Measurements from ENCODE around the gene MGAT2.
"Not testable (repeated sequence)": the region's sequence is repeated elsewhere in the genome, so short reads cannot be mapped to it uniquely, and the experiment has no call there.

Gene MGAT2
- total RNA-seq = 85.3 to 163 (median 113) reads per million in 9 experiments

GRCh38 chr14:49620182-49621113 lies at the start of gene MGAT2, which contains the start of gene RPL36AL:
MGAT2 (plus strand) TSS chr14:49620799; CDS start chr14:49621269, 470 bp downstream.
RPL36AL (minus strand) TSS chr14:49620626; CDS start chr14:49619104, 1,522 bp downstream.
- H3K4me1 Mint-ChIP-seq (ENCODE audit: low read depth in 2 of 2) = peaks cover 22 to 40% of the 10 kb centered on the region in 2 donors
- no peaks in the 10 kb centered on the region for H3K9me3 Mint-ChIP-seq
- ATAC-seq (replicated peaks) (peak; percentile 79), DNase-seq (peak; percentile 89 to 91 (median 91))
- H3K36me3 Mint-ChIP-seq (ENCODE audit: insufficient read depth) = peaks cover 67% of the 10 kb centered on the region
- peak within 1 kb of the TSS; percentile 98 for H3K4me3 Mint-ChIP-seq
- H3K27ac Mint-ChIP-seq = peak within 1 kb of the TSS; percentile 99 to 100
- H3K27me3 Mint-ChIP-seq = no peaks in the 10 kb centered on the region

- H3K9me3 Mint-ChIP-seq = no peaks in the 10 kb centered on the region
- no peak for DNase-seq
- H3K4me1 Mint-ChIP-seq (ENCODE audit: low read depth in 2 of 2) = no peaks in the 10 kb centered on the region
- H3K36me3 Mint-ChIP-seq (ENCODE audit: insufficient read depth) = peaks cover 24% of the 10 kb centered on the region
- peak overlapping the region in 1 of 2 donors; percentile 19 for H3K27ac Mint-ChIP-seq
- no peak overlapping the region for H3K4me3 Mint-ChIP-seq
- H3K27me3 Mint-ChIP-seq = no peaks in the 10 kb centered on the region
- ATAC-seq (replicated peaks) = no peak
These were observed 46.6 kb upstream of the MGAT2 start for GRCh38 chr14:49574038-49574437.

GRCh38 chr14:49578141-49578540 lies 42.5 kb upstream of the MGAT2 start:
- ATAC-seq (replicated peaks) = no peak
- Mint-ChIP-seq H3K4me3 (no peak overlapping the region), H3K36me3 (ENCODE audit: insufficient read depth) (peaks cover 38% of the 10 kb centered on the region), H3K27ac (no peak overlapping the region), H3K4me1 (ENCODE audit: low read depth in 2 of 2) (peaks cover 25 to 29% of the 10 kb centered on the region in 2 donors), H3K27me3 (no peaks in the 10 kb centered on the region), H3K9me3 (no peaks in the 10 kb centered on the region)
- DNase-seq = no peak

- peaks cover 51% of the 10 kb centered on the region for H3K36me3 Mint-ChIP-seq (ENCODE audit: insufficient read depth)
- DNase-seq = no peak
- peak overlapping the region in 1 of 2 donors; percentile 67 for H3K27ac Mint-ChIP-seq
- H3K9me3 Mint-ChIP-seq = no peaks in the 10 kb centered on the region
- no peak for ATAC-seq (replicated peaks)
- no peak overlapping the region for H3K4me3 Mint-ChIP-seq
- H3K27me3 Mint-ChIP-seq = no peaks in the 10 kb centered on the region
- peaks cover 35 to 43% of the 10 kb centered on the region in 2 donors for H3K4me1 Mint-ChIP-seq (ENCODE audit: low read depth in 2 of 2)
These were observed 40.8 kb upstream of the MGAT2 start for GRCh38 chr14:49579841-49580240.

- peak overlapping the region; percentile 13 to 91 for H3K4me3 Mint-ChIP-seq
- no peak for DNase-seq
- peaks cover 44 to 52% of the 10 kb centered on the region in 2 donors for H3K4me1 Mint-ChIP-seq (ENCODE audit: low read depth in 2 of 2)
- H3K9me3 Mint-ChIP-seq = no peaks in the 10 kb centered on the region
- ATAC-seq (replicated peaks) = no peak
- H3K27ac Mint-ChIP-seq = peak overlapping the region; percentile 68 to 89
- H3K27me3 Mint-ChIP-seq = no peaks in the 10 kb centered on the region
- peaks cover 62% of the 10 kb centered on the region for H3K36me3 Mint-ChIP-seq (ENCODE audit: insufficient read depth)
These were observed 39.1 kb upstream of the MGAT2 start for GRCh38 chr14:49581209-49582112.

GRCh38 chr14:49582113-49582977 lies 38.3 kb upstream of the MGAT2 start:
- H3K4me1 Mint-ChIP-seq (ENCODE audit: low read depth in 2 of 2) = peaks cover 45 to 58% of the 10 kb centered on the region in 2 donors
- peaks cover 64% of the 10 kb centered on the region for H3K36me3 Mint-ChIP-seq (ENCODE audit: insufficient read depth)
- no peaks in the 10 kb centered on the region for H3K9me3 Mint-ChIP-seq
- DNase-seq = no peak
- peak overlapping the region; percentile 13 to 91 for H3K4me3 Mint-ChIP-seq
- peak overlapping the region; percentile 68 to 100 for H3K27ac Mint-ChIP-seq
- no peak for ATAC-seq (replicated peaks)
- H3K27me3 Mint-ChIP-seq = no peaks in the 10 kb centered on the region

- Mint-ChIP-seq H3K4me3 (peak overlapping the region; percentile 91 to 99), H3K27ac (peak overlapping the region; percentile 99 to 100), H3K27me3 (no peaks in the 10 kb centered on the region), H3K9me3 (no peaks in the 10 kb centered on the region), H3K4me1 (ENCODE audit: low read depth in 2 of 2) (peaks cover 45 to 58% of the 10 kb centered on the region in 2 donors), H3K36me3 (ENCODE audit: insufficient read depth) (peaks cover 66% of the 10 kb centered on the region)
- no peak for DNase-seq
- ATAC-seq (replicated peaks) = no peak
These were observed 37.0 kb upstream of the MGAT2 start for GRCh38 chr14:49583629-49584028.

GRCh38 chr14:49584058-49584457 lies 36.5 kb upstream of the MGAT2 start:
- H3K4me3 Mint-ChIP-seq = peak overlapping the region; percentile 91 to 99
- no peaks in the 10 kb centered on the region for H3K9me3 Mint-ChIP-seq
- no peaks in the 10 kb centered on the region for H3K27me3 Mint-ChIP-seq
- DNase-seq (no peak), ATAC-seq (replicated peaks) (no peak)
- H3K27ac Mint-ChIP-seq = peak overlapping the region; percentile 99 to 100
- H3K36me3 Mint-ChIP-seq (ENCODE audit: insufficient read depth) = peaks cover 69% of the 10 kb centered on the region
- peaks cover 45 to 58% of the 10 kb centered on the region in 2 donors for H3K4me1 Mint-ChIP-seq (ENCODE audit: low read depth in 2 of 2)

- DNase-seq; H3K27me3 Mint-ChIP-seq; H3K9me3 Mint-ChIP-seq; ATAC-seq (replicated peaks): not testable (repeated sequence)
- Mint-ChIP-seq H3K36me3 (ENCODE audit: insufficient read depth) (peaks cover 70% of the 10 kb centered on the region), H3K4me3 (peak overlapping the region; percentile 91 to 99), H3K27ac (peak overlapping the region; percentile 99 to 100), H3K4me1 (ENCODE audit: low read depth in 2 of 2) (peaks cover 40 to 54% of the 10 kb centered on the region in 2 donors)
These were observed 35.5 kb upstream of the MGAT2 start for GRCh38 chr14:49584981-49585640.

GRCh38 chr14:49585803-49586672 lies 34.6 kb upstream of the MGAT2 start, which contains the start of gene RPS29:
RPS29 (minus strand) TSS chr14:49586380; CDS start chr14:49586346, 34 bp downstream.
- DNase-seq (peak; percentile 98 to 100 (median 99)), ATAC-seq (replicated peaks) (peak; percentile 82)
- no peaks in the 10 kb centered on the region for H3K9me3 Mint-ChIP-seq
- peaks cover 69% of the 10 kb centered on the region for H3K36me3 Mint-ChIP-seq (ENCODE audit: insufficient read depth)
- H3K27me3 Mint-ChIP-seq = no peaks in the 10 kb centered on the region
- peak within 1 kb of the TSS; percentile 91 to 99 for H3K4me3 Mint-ChIP-seq
- H3K4me1 Mint-ChIP-seq (ENCODE audit: low read depth in 2 of 2) = peaks cover 37 to 50% of the 10 kb centered on the region in 2 donors
- H3K27ac Mint-ChIP-seq = peak within 1 kb of the TSS; percentile 99 to 100
